BJ (cell line): ENCODE measurements around the gene MAN2A2. TPM values are rescaled to one million over a fixed set of nuclear protein-coding genes. Genes with fewer than 3 reads are reported as not detected.

Experiments
- CTCF ChIA-PET: fragments of 350-600 bp; formaldehyde crosslinking; extraction: SDS; loops from one replicate; lab custom pipeline; 2021; ENCODE audit warnings: antibody characterized with exemption, inconsistent platforms; lab: Yijun Ruan, JAX
- POLR2A ChIA-PET: fragments of 300-600 bp; sonication (Branson Sonifier 250); formaldehyde crosslinking; extraction: SDS; loops from one replicate; lab custom pipeline; 2021; ENCODE audit warnings: antibody characterized with exemption; lab: Charles Lee
- DNase-seq: peaks from one replicate; pipeline ENCODE4 v3.0.0-alpha.2; 2011; ENCODE audit warnings: low read depth
- H3K27me3 ChIP-seq: 2 replicates; pipeline ENCODE4 v1.6.0; 2011; ENCODE audit warnings: low read length; ENCODE audit not compliant: control insufficient read depth, insufficient read depth
- H3K36me3 ChIP-seq: 2 replicates; pipeline ENCODE4 v1.5.1; 2011; ENCODE audit warnings: low read length; ENCODE audit not compliant: control insufficient read depth, insufficient read depth
- H3K4me3 ChIP-seq: 2 replicates; pipeline ENCODE4 v1.5.1; 2011; ENCODE audit warnings: low read depth, mild to moderate bottlenecking, control low read depth, low read length
- polyA plus RNA-seq: library from polyadenylated mRNA; depleted of rRNA; stranded (reverse); fragments of >200 nt; gene quantifications from 2 replicates; pipeline ENCODE4 v1.2.3, GENCODE V29; 2011
- TF ChIP-seq, protein P1 (sequence below): IDR thresholded peaks from 2 replicates; pipeline ENCODE4 v1.5.1; 2011; ENCODE audit warnings: low read depth, mild to moderate bottlenecking, control low read depth, inconsistent platforms, low read length, moderate library complexity; ENCODE audit not compliant: insufficient read depth

Gene MAN2A2
- polyA plus RNA-seq, 1 experiment = 40.4 TPM

DNA sequence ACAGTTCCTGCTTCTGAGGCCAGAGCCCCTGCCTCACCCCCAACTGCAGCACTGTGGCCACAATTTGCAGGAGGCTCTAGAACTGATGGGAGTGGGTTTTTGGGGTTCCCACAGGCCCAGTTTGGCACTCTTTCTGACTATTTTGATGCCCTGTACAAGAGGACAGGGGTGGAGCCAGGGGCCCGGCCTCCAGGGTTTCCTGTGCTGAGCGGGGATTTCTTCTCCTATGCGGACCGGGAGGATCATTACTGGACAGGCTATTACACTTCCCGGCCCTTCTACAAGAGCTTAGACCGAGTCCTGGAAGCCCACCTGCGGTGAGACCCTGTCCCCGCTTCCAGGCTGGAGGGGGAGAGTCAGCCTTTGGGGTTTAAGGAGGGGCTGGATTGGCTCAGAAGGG is 6.9 kb downstream of the MAN2A2 start:
- ChIA-PET CTCF (no interaction called here), POLR2A (no interaction called here)
- TF ChIP-seq, protein P1, sequence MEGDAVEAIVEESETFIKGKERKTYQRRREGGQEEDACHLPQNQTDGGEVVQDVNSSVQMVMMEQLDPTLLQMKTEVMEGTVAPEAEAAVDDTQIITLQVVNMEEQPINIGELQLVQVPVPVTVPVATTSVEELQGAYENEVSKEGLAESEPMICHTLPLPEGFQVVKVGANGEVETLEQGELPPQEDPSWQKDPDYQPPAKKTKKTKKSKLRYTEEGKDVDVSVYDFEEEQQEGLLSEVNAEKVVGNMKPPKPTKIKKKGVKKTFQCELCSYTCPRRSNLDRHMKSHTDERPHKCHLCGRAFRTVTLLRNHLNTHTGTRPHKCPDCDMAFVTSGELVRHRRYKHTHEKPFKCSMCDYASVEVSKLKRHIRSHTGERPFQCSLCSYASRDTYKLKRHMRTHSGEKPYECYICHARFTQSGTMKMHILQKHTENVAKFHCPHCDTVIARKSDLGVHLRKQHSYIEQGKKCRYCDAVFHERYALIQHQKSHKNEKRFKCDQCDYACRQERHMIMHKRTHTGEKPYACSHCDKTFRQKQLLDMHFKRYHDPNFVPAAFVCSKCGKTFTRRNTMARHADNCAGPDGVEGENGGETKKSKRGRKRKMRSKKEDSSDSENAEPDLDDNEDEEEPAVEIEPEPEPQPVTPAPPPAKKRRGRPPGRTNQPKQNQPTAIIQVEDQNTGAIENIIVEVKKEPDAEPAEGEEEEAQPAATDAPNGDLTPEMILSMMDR = no peak
- DNase-seq = no peak
- no peaks in the 10 kb centered on the region for H3K27me3 ChIP-seq
- peaks cover 32% of the 10 kb centered on the region for H3K36me3 ChIP-seq
- no peak overlapping the region for H3K4me3 ChIP-seq

DNA sequence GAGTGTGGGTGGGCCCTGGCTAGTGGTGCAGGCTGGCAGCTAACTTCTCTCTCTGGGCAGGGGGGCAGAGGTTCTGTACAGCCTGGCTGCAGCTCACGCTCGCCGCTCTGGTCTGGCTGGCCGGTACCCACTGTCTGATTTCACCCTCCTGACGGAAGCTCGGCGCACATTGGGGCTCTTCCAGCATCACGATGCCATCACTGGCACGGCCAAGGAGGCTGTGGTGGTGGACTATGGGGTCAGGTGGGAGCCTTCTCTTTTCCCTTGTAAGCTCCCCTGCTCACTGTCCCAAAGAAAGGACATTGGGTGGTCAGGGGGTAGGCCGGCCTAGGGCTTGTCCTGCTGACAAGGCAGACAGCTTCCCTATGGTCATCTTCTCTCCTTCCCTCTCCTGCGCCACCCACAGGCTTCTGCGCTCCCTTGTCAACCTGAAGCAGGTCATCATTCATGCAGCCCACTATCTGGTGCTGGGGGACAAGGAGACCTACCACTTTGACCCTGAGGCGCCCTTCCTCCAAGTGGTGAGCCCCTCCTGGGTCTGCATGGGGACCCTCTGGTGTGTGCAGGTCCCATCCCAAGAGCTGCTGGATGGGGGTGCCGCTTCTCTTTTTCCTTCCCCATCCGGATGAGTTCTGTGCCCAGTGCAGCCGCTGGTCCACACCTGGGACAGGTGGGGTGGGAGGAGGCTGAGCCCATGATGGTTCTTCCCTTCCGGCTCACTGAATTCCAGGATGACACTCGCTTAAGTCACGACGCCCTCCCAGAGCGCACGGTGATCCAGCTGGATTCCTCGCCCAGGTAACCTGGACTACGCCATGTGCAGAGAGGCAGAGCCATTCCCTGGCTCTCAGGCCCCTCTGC is 7.6 kb downstream of the MAN2A2 start:
- Histone ChIP-seq H3K27me3 (no peaks in the 10 kb centered on the region), H3K36me3 (peaks cover 34% of the 10 kb centered on the region), H3K4me3 (no peak overlapping the region)
- DNase-seq = no peak
- TF ChIP-seq, protein P1 = no peak
- ChIA-PET POLR2A (no interaction called here), CTCF (no interaction called here)

GRCh38 chr15:90911302-90911623 is 8.2 kb downstream of the MAN2A2 start:
- H3K4me3 ChIP-seq = no peak overlapping the region
- no peaks in the 10 kb centered on the region for H3K27me3 ChIP-seq
- TF ChIP-seq, protein P1 = no peak
- H3K36me3 ChIP-seq = peaks cover 32% of the 10 kb centered on the region
- ChIA-PET POLR2A (no interaction called here), CTCF (interaction anchor here (1.2 kb wide), 1 partner anchor 19 kb away, joined by 7 read pairs; no protein-coding TSS in a partner anchor)
- DNase-seq = no peak

- TF ChIP-seq, protein P1 = no peak
- Histone ChIP-seq H3K4me3 (no peak overlapping the region), H3K36me3 (peaks cover 27% of the 10 kb centered on the region), H3K27me3 (no peaks in the 10 kb centered on the region)
- CTCF ChIA-PET = interaction anchor here (1.2 to 1.7 kb wide), 2 partner anchors 9 to 18 kb away, joined by 7 to 9 read pairs; partner anchors contain the start of gene MAN2A2
- DNase-seq = no peak
- POLR2A ChIA-PET = no interaction called here
These were observed 9.0 kb downstream of the MAN2A2 start for GRCh38 chr15:90911906-90912769.

- TF ChIP-seq, protein P1 = no peak
- CTCF ChIA-PET = interaction anchor here (1.7 kb wide), 1 partner anchor 10 kb away, joined by 9 read pairs; the partner anchor contains the start of gene MAN2A2
- no peak for DNase-seq
- peaks cover 30% of the 10 kb centered on the region for H3K36me3 ChIP-seq
- H3K4me3 ChIP-seq = no peak overlapping the region
- POLR2A ChIA-PET = no interaction called here
- H3K27me3 ChIP-seq = no peaks in the 10 kb centered on the region
These were observed 9.6 kb downstream of the MAN2A2 start for GRCh38 chr15:90912770-90913075.
